Ramos (cell line): ENCODE measurements around the gene CGB8.

ENCODE experiments used
- in situ Hi-C: fragments of 300-500 bp; cut with MboI; formaldehyde crosslinking; loops from one replicate; pipeline ENCODE4 v1.14.3; 2022; ENCODE audit warnings: low sequenced_read_pairs; ENCODE audit not compliant: unreplicated experiment

The CGB8 gene

GRCh38 chr19:49014123-49014869 is 34.6 kb downstream of the CGB8 start:
- in situ Hi-C loops: no loop called here

GRCh38 chr19:49011194-49011593 is 37.7 kb downstream of the CGB8 start:
- in situ Hi-C loops: no loop called here

- in situ Hi-C loops: no loop called here
These were observed 38.5 kb downstream of the CGB8 start for GRCh38 chr19:49010453-49010852.

- in situ Hi-C loops: no loop called here
These were observed 39.1 kb downstream of the CGB8 start for GRCh38 chr19:49009828-49010227.

GRCh38 chr19:49006905-49007304 is 42.0 kb downstream of the CGB8 start:
- in situ Hi-C loops: no loop called here

- in situ Hi-C loops: no loop called here
These were observed 43.8 kb downstream of the CGB8 start for GRCh38 chr19:49004964-49005614.

GRCh38 chr19:49004133-49004532 is 44.8 kb downstream of the CGB8 start:
- in situ Hi-C loops: no loop called here

DNA sequence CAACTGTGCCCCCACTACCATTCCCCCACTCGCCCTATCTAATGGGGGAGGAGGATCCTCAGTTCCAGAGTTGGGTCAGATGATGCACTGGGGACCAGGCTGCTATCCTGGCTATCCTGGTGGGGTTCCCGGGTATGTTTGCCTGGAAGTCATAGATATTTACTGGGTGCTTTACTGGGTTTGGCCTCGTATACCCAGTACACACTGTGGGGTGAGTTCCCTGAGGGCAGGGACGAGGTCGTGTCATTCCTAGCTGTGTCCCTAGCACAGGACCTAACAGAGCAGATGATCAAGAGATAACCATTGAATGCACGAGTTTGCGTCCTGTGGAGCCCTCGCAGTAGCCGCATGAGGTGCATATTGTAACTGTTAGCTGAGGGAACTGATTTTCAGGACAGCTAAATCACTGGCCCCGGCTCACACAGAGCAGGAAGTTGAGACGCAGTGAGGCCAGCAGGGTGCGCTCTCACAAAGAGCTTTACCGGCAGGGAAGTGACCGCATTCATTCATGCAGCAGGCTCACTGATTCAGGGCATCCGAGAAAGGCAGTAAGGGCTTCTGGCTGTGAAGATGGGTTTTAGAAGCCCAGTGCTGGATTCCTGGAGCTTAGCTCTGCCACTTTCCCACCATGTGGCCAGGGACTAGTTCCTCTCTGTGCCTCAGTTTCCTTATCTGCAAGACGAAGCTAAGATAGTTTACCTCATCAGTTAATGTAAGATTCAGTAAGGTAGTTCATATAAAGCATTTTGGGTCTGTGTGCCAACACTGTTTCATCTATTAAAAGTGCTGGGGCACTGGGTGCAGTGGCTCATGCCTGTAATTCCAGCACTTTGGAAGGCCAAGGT is 49.2 kb downstream of the CGB8 start:
- in situ Hi-C loops: no loop called here

DNA sequence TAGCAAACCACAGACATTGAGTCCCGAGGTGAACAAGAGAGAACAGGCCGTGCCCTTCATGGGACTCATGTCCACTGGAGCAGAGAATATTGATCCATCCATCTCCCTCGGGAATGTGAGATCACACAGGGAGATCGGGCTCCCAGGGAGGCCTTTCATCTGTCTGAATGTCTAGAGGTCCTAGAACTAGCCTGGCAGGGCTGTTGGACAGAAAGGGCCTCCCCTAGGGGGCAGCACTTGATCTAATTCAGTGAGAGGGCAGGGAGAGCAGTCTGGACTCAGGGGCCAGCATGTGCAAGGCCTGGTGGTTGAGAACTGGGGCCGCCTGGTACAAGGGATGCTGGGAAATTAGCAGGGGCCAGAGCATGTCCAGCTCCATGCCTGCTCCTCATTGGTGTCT is 50.9 kb downstream of the CGB8 start:
- in situ Hi-C loops: no loop called here
